ENCODE results near the gene ACOX3. TPM values are rescaled to one million over a fixed set of nuclear protein-coding genes. Genes with fewer than 3 reads are reported as not detected.

ACOX3 gene
- total RNA-seq, 6 experiments from 2014 or later = 18.6 to 23.2 (median 19.9) TPM

- no peak for TF ChIP-seq CTCF (IDR thresholded peaks at IDR 0.05)
- Mint-ChIP-seq H3K9me3 (no peaks in the 10 kb centered on the region), H3K27ac (no peak overlapping the region), H3K4me3 (no peak overlapping the region), H3K4me1 (ENCODE audit: low read depth) (peaks cover 24% of the 10 kb centered on the region), H3K27me3 (ENCODE audit: insufficient read depth) (no peaks in the 10 kb centered on the region; the same call in none of the 2 replicates), H3K36me3 (ENCODE audit: low read depth) (peaks cover 9% of the 10 kb centered on the region)
- no peak for DNase-seq
Observed at GRCh38 chr4:8399298-8399697, 41.2 kb downstream of the ACOX3 start.

- peaks cover 9% of the 10 kb centered on the region for H3K36me3 Mint-ChIP-seq (ENCODE audit: low read depth)
- H3K4me1 Mint-ChIP-seq (ENCODE audit: low read depth) = peaks cover 31% of the 10 kb centered on the region
- TF ChIP-seq CTCF (IDR thresholded peaks at IDR 0.05) = no peak
- H3K9me3 Mint-ChIP-seq = no peaks in the 10 kb centered on the region
- H3K4me3 Mint-ChIP-seq = no peak overlapping the region
- no peak overlapping the region for H3K27ac Mint-ChIP-seq
- no peak for DNase-seq
- no peaks in the 10 kb centered on the region; the same call in none of the 2 replicates for H3K27me3 Mint-ChIP-seq (ENCODE audit: insufficient read depth)
Observed at GRCh38 chr4:8398347-8398746, 42.2 kb downstream of the ACOX3 start.

- Mint-ChIP-seq H3K4me1 (ENCODE audit: low read depth) (peaks cover 42% of the 10 kb centered on the region), H3K9me3 (no peaks in the 10 kb centered on the region), H3K27me3 (ENCODE audit: insufficient read depth) (no peaks in the 10 kb centered on the region; the same call in none of the 2 replicates), H3K4me3 (no peak overlapping the region), H3K36me3 (ENCODE audit: low read depth) (peaks cover 14% of the 10 kb centered on the region), H3K27ac (no peak overlapping the region)
- no peak for TF ChIP-seq CTCF (IDR thresholded peaks at IDR 0.05)
- no peak for DNase-seq
Observed at GRCh38 chr4:8396762-8397406, 43.6 kb downstream of the ACOX3 start.

GRCh38 chr4:8395504-8396296, 44.8 kb downstream of the ACOX3 start:
- no peaks in the 10 kb centered on the region; the same call in none of the 2 replicates for H3K27me3 Mint-ChIP-seq (ENCODE audit: insufficient read depth)
- DNase-seq = no peak

GRCh38 chr4:8394806-8395205, 45.7 kb downstream of the ACOX3 start:
- H3K27me3 Mint-ChIP-seq (ENCODE audit: insufficient read depth) = no peaks in the 10 kb centered on the region; the same call in none of the 2 replicates
- no peak overlapping the region; the same call in 1 of the 2 replicates for H3K4me3 Mint-ChIP-seq
- no peak for DNase-seq
- H3K27ac Mint-ChIP-seq = no peak overlapping the region
- no peak for TF ChIP-seq CTCF (IDR thresholded peaks at IDR 0.05)
- H3K9me3 Mint-ChIP-seq = no peaks in the 10 kb centered on the region
- peaks cover 36% of the 10 kb centered on the region for H3K4me1 Mint-ChIP-seq (ENCODE audit: low read depth)
- H3K36me3 Mint-ChIP-seq (ENCODE audit: low read depth) = peaks cover 21% of the 10 kb centered on the region

More at GRCh38 chr4:8395504-8396296, 44.8 kb downstream of the ACOX3 start:
- no peaks in the 10 kb centered on the region for H3K9me3 Mint-ChIP-seq
- TF ChIP-seq CTCF (IDR thresholded peaks at IDR 0.05) = no peak
- no peak overlapping the region for H3K27ac Mint-ChIP-seq
- peaks cover 17% of the 10 kb centered on the region for H3K36me3 Mint-ChIP-seq (ENCODE audit: low read depth)
- no peak overlapping the region for H3K4me3 Mint-ChIP-seq
- H3K4me1 Mint-ChIP-seq (ENCODE audit: low read depth) = peaks cover 38% of the 10 kb centered on the region

Measured in HFFc6 (cell line).